ENCODE measurements around the gene PROK2.

Gene PROK2

GRCh38 chr3:71786217-71786549, 1.2 kb upstream of the PROK2 start:
- no peak for DNase-seq

GRCh38 chr3:71785532-71786216, 726 bp upstream of the PROK2 start:
- no peak for DNase-seq

- DNase-seq: no peak
Measured at GRCh38 chr3:71784201-71784913, 591 bp downstream of the PROK2 start.

GRCh38 chr3:71783152-71783551, 1.8 kb downstream of the PROK2 start:
- no peak for DNase-seq

- DNase-seq: no peak
Measured at GRCh38 chr3:71780430-71780829, 4.5 kb downstream of the PROK2 start.

GRCh38 chr3:71779674-71780377, 5.1 kb downstream of the PROK2 start:
- DNase-seq: no peak

- DNase-seq: no peak
Measured at GRCh38 chr3:71778353-71778752, 6.6 kb downstream of the PROK2 start.

- no peak for DNase-seq
Measured at GRCh38 chr3:71776538-71776937, 8.4 kb downstream of the PROK2 start.

GRCh38 chr3:71771884-71772283, 13.1 kb downstream of the PROK2 start:
- no peak for DNase-seq

GRCh38 chr3:71771126-71771525, 13.8 kb downstream of the PROK2 start:
- DNase-seq: no peak

- no peak for DNase-seq
Measured at GRCh38 chr3:71763426-71763825, 21.5 kb downstream of the PROK2 start.

- DNase-seq: no peak
Measured at GRCh38 chr3:71760140-71760539, 24.8 kb downstream of the PROK2 start.

GRCh38 chr3:71759401-71759800, 25.5 kb downstream of the PROK2 start:
- no peak for DNase-seq

GRCh38 chr3:71758091-71758490, 26.9 kb downstream of the PROK2 start:
- DNase-seq: no peak

GRCh38 chr3:71754610-71755253, 30.2 kb downstream of the PROK2 start:
- DNase-seq: no peak

GRCh38 chr3:71753701-71754609, 31.0 kb downstream of the PROK2 start, which contains the start of gene GPR27:
TSS of gene GPR27 (plus strand) at chr3:71753855. CDS start at chr3:71754050, 195 bp downstream.
- no peak for DNase-seq

GRCh38 chr3:71752831-71753700, 31.9 kb downstream of the PROK2 start:
- DNase-seq: no peak

- no peak for DNase-seq
Measured at GRCh38 chr3:71751602-71752001, 33.3 kb downstream of the PROK2 start.

GRCh38 chr3:71744738-71745137, 40.2 kb downstream of the PROK2 start:
- DNase-seq: no peak

- no peak for DNase-seq
Measured at GRCh38 chr3:71742621-71743020, 42.3 kb downstream of the PROK2 start.

GRCh38 chr3:71734881-71735280, 50.1 kb downstream of the PROK2 start:
- DNase-seq: no peak
